Measurements from ENCODE around the gene INKA2.

- no peak for TF ChIP-seq CTCF (IDR thresholded peaks at IDR 0.05; ENCODE audit: low read depth, low read length)
- TF ChIP-seq POLR2A (IDR thresholded peaks at IDR 0.05; ENCODE audit: extremely low read depth, insufficient read length): no peak
- TF ChIP-seq MYC (IDR thresholded peaks at IDR 0.05; ENCODE audit: low read depth, low read length): no peak
Measured at GRCh38 chr1:111786669-111787207, 47.5 kb upstream of the INKA2 start.
